IMR-90 (cell line): Measurements from ENCODE around the gene CCDC117.

Source experiments
- BHLHE40 ChIP-seq: fragments of 150-350 bp; IDR thresholded peaks from 2 replicates; pipeline ENCODE4 v1.6.1; 2016; ENCODE audit warnings: mild to moderate bottlenecking, low read depth, low read length
- CEBPB ChIP-seq: IDR thresholded peaks from 2 replicates; pipeline ENCODE4 v1.6.1; 2012; ENCODE audit warnings: low read depth, low read length, improper control_type of control experiment
- CTCF ChIP-seq: conservative IDR thresholded peaks from 2 replicates; pipeline ENCODE4 v1.5.1; 2012; ENCODE audit warnings: mild to moderate bottlenecking, low read depth, low read length, improper control_type of control experiment
- MAZ ChIP-seq: IDR thresholded peaks from 2 replicates; pipeline ENCODE4 v1.6.1; 2012; ENCODE audit warnings: low read depth, mild to moderate bottlenecking, low read length, improper control_type of control experiment, moderate library complexity, borderline replicate concordance
- POLR2A ChIP-seq: IDR thresholded peaks from 2 replicates; pipeline ENCODE4 v1.6.1; 2012; ENCODE audit warnings: mild to moderate bottlenecking, low read depth, low read length
- RFX5 ChIP-seq: IDR thresholded peaks from 2 replicates; pipeline ENCODE4 v1.8.0; 2012; ENCODE audit warnings: low read depth, mild to moderate bottlenecking, low read length, moderate library complexity

GRCh38 chr22:28813772-28814518 is 41.5 kb downstream of the CCDC117 start:
- TF ChIP-seq POLR2A, result no peak
- TF ChIP-seq CTCF, result no peak
- no peak for TF ChIP-seq BHLHE40
- TF ChIP-seq CEBPB, result no peak
- no peak for TF ChIP-seq RFX5
- no peak for TF ChIP-seq MAZ
